NCI-H2107 treated with DMSO at 0.1 percent for 48 hours (cell line): ENCODE data around the gene ALKBH3.

Source experiments
- DNase-seq: peaks from one replicate; lab custom pipeline; 2025; ENCODE audit not compliant: unreplicated experiment; lab: John Stamatoyannopoulos, UW

Gene ALKBH3

GRCh38 chr11:43937434-43938411 is 57.1 kb downstream of the ALKBH3 start:
- no peak for DNase-seq

- DNase-seq: no peak
These were observed 60.8 kb downstream of the ALKBH3 start for GRCh38 chr11:43941257-43941994.

- no peak for DNase-seq
These were observed 62.2 kb downstream of the ALKBH3 start for GRCh38 chr11:43942662-43943371.

- no peak for DNase-seq
These were observed 62.8 kb downstream of the ALKBH3 start for GRCh38 chr11:43943372-43943930.

- DNase-seq: no peak
These were observed 63.5 kb downstream of the ALKBH3 start for GRCh38 chr11:43943931-43944751.

GRCh38 chr11:43944761-43945311 is 64.2 kb downstream of the ALKBH3 start:
- peak; percentile 13 for DNase-seq

- DNase-seq: no peak
These were observed 66.4 kb downstream of the ALKBH3 start for GRCh38 chr11:43947003-43947500.

- no peak for DNase-seq
These were observed 67.2 kb downstream of the ALKBH3 start for GRCh38 chr11:43947815-43948214.

- DNase-seq: no peak
These were observed 68.0 kb downstream of the ALKBH3 start for GRCh38 chr11:43948341-43949225.

GRCh38 chr11:43950311-43950855 is 69.8 kb downstream of the ALKBH3 start:
- DNase-seq: no peak

- DNase-seq: no peak
These were observed 70.6 kb downstream of the ALKBH3 start for GRCh38 chr11:43951231-43951630.

- no peak for DNase-seq
These were observed 71.4 kb downstream of the ALKBH3 start for GRCh38 chr11:43952020-43952400.

GRCh38 chr11:43952401-43953342 is 72.0 kb downstream of the ALKBH3 start:
- DNase-seq: no peak

- DNase-seq: no peak
These were observed 72.9 kb downstream of the ALKBH3 start for GRCh38 chr11:43953521-43953920.

GRCh38 chr11:43954241-43954640 is 73.6 kb downstream of the ALKBH3 start:
- DNase-seq: no peak

GRCh38 chr11:43955381-43956118 is 74.9 kb downstream of the ALKBH3 start:
- no peak for DNase-seq

- no peak for DNase-seq
These were observed 76.9 kb downstream of the ALKBH3 start for GRCh38 chr11:43957571-43957970.
